ENCODE data around the gene FOSL1. TPM values are rescaled to one million over a fixed set of nuclear protein-coding genes. Genes with fewer than 3 reads are reported as not detected.

Gene FOSL1
- total RNA-seq, 1 experiment from 2014 or later, result 20.5 TPM

DNA sequence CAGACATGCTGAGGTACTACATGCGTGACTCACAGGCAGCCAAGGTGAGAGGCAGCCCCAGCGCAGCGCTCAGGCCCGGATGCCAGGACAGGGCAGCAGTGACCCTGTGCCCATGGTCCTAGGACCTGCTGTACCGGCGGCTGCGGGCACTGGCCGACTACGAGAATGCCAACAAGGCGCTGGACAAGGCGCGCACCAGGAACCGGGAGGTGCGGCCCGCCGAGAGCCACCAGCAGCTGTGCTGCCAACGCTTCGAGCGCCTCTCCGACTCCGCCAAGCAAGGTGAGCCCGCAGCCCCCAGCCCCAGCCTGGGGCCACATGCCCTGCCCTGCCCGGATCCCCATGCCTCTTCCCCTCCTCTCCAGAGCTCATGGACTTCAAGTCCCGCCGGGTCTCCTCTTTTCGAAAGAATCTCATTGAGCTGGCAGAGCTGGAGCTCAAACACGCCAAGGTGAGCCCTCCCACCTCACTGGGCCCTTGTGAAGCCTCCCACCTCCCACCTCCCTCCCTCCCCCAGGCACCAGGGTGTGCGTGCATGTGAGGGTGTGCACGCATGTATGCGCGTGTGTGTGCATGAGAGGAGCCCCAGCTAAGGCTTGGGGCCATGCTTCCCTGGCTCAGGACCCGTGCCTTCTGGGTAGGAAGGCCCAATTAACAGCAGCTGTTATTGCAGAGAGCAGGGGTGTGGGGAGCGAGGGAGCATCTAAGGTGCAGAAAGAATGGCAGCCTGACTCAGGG lies 47.5 kb downstream of the FOSL1 start:
- peaks cover 24% of the 10 kb centered on the region for H3K4me1 Mint-ChIP-seq
- ChIA-PET POLR2A (interaction anchor here (0.5 to 3.5 kb wide), 9 partner anchors 8 to 200 kb away, joined by 3 to 38 read pairs (median 4); partner anchors contain the start of genes FIBP, MUS81, RNASEH2C and SNX32), CTCF (interaction anchor here (0.9 to 6.3 kb wide), 20 partner anchors 8 to 214 kb away, joined by 3 to 134 read pairs (median 4); partner anchors contain the start of genes AP5B1, CCDC85B, CST6 and FIBP)
- no peak overlapping the region for H3K27ac Mint-ChIP-seq
- H3K4me3 Mint-ChIP-seq, result no peak overlapping the region
- peaks cover 53% of the 10 kb centered on the region for H3K36me3 Mint-ChIP-seq
- no peak for ATAC-seq
- peaks cover 8% of the 10 kb centered on the region for H3K27me3 Mint-ChIP-seq (ENCODE audit: low read depth)
- H3K9me3 Mint-ChIP-seq, result peaks cover 6% of the 10 kb centered on the region; the same call in 1 of the 2 replicates
- DNase-seq (ENCODE audit: low spot score), result no peak
- TF ChIP-seq, protein P1, sequence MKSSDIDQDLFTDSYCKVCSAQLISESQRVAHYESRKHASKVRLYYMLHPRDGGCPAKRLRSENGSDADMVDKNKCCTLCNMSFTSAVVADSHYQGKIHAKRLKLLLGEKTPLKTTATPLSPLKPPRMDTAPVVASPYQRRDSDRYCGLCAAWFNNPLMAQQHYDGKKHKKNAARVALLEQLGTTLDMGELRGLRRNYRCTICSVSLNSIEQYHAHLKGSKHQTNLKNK (CRISPR knock-in tag; IDR thresholded peaks at IDR 0.05), result no peak
- TF ChIP-seq NFE2L1 (CRISPR knock-in tag; IDR thresholded peaks at IDR 0.05), result no peak
- no peak for TF ChIP-seq CREM (CRISPR knock-in tag; IDR thresholded peaks at IDR 0.05)
- TF ChIP-seq RELA (CRISPR knock-in tag; IDR thresholded peaks at IDR 0.05; ENCODE audit: borderline replicate concordance), result 0 out of 2 replicates have a peak, but pooled peaks have one; percentile 25
- TF ChIP-seq, protein P2, sequence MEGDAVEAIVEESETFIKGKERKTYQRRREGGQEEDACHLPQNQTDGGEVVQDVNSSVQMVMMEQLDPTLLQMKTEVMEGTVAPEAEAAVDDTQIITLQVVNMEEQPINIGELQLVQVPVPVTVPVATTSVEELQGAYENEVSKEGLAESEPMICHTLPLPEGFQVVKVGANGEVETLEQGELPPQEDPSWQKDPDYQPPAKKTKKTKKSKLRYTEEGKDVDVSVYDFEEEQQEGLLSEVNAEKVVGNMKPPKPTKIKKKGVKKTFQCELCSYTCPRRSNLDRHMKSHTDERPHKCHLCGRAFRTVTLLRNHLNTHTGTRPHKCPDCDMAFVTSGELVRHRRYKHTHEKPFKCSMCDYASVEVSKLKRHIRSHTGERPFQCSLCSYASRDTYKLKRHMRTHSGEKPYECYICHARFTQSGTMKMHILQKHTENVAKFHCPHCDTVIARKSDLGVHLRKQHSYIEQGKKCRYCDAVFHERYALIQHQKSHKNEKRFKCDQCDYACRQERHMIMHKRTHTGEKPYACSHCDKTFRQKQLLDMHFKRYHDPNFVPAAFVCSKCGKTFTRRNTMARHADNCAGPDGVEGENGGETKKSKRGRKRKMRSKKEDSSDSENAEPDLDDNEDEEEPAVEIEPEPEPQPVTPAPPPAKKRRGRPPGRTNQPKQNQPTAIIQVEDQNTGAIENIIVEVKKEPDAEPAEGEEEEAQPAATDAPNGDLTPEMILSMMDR (IDR thresholded peaks at IDR 0.05), result no peak
- no peak for TF ChIP-seq NFYB (CRISPR knock-in tag; conservative IDR thresholded peaks at IDR 0.05; ENCODE audit: low read depth)
- TF ChIP-seq, protein P3, sequence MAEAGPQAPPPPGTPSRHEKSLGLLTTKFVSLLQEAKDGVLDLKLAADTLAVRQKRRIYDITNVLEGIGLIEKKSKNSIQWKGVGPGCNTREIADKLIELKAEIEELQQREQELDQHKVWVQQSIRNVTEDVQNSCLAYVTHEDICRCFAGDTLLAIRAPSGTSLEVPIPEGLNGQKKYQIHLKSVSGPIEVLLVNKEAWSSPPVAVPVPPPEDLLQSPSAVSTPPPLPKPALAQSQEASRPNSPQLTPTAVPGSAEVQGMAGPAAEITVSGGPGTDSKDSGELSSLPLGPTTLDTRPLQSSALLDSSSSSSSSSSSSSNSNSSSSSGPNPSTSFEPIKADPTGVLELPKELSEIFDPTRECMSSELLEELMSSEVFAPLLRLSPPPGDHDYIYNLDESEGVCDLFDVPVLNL (CRISPR knock-in tag; IDR thresholded peaks at IDR 0.05; ENCODE audit: borderline replicate concordance, low read depth), result no peak
- no peak for TF ChIP-seq SOX15 (CRISPR knock-in tag; IDR thresholded peaks at IDR 0.05)
- TF ChIP-seq, protein P4, sequence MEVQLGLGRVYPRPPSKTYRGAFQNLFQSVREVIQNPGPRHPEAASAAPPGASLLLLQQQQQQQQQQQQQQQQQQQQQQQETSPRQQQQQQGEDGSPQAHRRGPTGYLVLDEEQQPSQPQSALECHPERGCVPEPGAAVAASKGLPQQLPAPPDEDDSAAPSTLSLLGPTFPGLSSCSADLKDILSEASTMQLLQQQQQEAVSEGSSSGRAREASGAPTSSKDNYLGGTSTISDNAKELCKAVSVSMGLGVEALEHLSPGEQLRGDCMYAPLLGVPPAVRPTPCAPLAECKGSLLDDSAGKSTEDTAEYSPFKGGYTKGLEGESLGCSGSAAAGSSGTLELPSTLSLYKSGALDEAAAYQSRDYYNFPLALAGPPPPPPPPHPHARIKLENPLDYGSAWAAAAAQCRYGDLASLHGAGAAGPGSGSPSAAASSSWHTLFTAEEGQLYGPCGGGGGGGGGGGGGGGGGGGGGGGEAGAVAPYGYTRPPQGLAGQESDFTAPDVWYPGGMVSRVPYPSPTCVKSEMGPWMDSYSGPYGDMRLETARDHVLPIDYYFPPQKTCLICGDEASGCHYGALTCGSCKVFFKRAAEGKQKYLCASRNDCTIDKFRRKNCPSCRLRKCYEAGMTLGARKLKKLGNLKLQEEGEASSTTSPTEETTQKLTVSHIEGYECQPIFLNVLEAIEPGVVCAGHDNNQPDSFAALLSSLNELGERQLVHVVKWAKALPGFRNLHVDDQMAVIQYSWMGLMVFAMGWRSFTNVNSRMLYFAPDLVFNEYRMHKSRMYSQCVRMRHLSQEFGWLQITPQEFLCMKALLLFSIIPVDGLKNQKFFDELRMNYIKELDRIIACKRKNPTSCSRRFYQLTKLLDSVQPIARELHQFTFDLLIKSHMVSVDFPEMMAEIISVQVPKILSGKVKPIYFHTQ (CRISPR knock-in tag; IDR thresholded peaks at IDR 0.05), result 0 out of 2 replicates have a peak, but pooled peaks have one; percentile 30
- no peak for TF ChIP-seq RORB (CRISPR knock-in tag; IDR thresholded peaks at IDR 0.05)
- TF ChIP-seq ELF4 (CRISPR knock-in tag; IDR thresholded peaks at IDR 0.05; ENCODE audit: low read depth), result no peak
- TF ChIP-seq PRRX2 (CRISPR knock-in tag; IDR thresholded peaks at IDR 0.05), result peak; percentile 47; the same call in 1 of the 2 replicates
- TF ChIP-seq, protein P5, sequence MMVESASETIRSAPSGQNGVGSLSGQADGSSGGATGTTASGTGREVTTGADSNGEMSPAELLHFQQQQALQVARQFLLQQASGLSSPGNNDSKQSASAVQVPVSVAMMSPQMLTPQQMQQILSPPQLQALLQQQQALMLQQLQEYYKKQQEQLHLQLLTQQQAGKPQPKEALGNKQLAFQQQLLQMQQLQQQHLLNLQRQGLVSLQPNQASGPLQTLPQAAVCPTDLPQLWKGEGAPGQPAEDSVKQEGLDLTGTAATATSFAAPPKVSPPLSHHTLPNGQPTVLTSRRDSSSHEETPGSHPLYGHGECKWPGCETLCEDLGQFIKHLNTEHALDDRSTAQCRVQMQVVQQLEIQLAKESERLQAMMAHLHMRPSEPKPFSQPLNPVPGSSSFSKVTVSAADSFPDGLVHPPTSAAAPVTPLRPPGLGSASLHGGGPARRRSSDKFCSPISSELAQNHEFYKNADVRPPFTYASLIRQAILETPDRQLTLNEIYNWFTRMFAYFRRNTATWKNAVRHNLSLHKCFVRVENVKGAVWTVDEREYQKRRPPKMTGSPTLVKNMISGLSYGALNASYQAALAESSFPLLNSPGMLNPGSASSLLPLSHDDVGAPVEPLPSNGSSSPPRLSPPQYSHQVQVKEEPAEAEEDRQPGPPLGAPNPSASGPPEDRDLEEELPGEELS (CRISPR knock-in tag; IDR thresholded peaks at IDR 0.05), result no peak
- no peak for TF ChIP-seq FOXK1 (CRISPR knock-in tag; IDR thresholded peaks at IDR 0.05)
- TF ChIP-seq TP53 (CRISPR knock-in tag; IDR thresholded peaks at IDR 0.05), result no peak
- TF ChIP-seq, protein P6, sequence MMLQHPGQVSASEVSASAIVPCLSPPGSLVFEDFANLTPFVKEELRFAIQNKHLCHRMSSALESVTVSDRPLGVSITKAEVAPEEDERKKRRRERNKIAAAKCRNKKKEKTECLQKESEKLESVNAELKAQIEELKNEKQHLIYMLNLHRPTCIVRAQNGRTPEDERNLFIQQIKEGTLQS (CRISPR knock-in tag; conservative IDR thresholded peaks at IDR 0.05), result no peak
- TF ChIP-seq, protein P7, sequence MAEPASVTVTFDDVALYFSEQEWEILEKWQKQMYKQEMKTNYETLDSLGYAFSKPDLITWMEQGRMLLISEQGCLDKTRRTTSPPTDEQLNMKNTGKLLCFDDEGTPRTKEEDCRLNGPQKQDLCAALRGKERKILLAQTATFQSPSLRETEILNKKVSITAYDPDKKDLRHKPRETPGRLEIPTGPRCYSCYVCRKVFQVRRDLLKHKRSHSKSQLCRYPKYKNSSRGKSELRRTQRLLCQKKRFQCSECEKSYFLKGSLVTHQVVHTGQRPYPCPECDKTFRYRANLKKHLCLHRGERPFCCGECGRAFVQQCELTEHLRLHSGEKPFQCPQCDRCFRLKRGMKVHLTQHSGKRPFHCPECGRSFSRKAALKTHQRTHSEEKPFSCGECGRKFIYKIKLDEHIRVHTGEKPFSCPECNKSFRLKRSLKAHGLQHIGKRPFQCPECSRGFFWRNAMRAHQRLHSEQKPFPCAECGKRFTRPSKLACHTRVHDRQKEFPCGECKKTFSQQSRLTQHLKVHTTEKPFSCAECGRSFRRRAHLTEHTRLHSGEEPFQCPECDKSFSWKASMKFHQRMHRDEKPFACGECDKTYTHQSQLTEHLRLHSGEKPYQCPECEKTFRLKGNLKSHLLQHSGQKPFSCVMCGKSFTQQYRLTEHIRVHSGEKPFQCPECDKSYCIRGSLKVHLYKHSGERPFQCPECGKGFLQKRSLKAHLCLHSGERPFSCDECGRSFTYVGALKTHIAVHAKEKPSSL (CRISPR knock-in tag; conservative IDR thresholded peaks at IDR 0.05), result 0 out of 2 replicates have a peak, but pooled peaks have one; percentile 23
- TF ChIP-seq, protein P8, sequence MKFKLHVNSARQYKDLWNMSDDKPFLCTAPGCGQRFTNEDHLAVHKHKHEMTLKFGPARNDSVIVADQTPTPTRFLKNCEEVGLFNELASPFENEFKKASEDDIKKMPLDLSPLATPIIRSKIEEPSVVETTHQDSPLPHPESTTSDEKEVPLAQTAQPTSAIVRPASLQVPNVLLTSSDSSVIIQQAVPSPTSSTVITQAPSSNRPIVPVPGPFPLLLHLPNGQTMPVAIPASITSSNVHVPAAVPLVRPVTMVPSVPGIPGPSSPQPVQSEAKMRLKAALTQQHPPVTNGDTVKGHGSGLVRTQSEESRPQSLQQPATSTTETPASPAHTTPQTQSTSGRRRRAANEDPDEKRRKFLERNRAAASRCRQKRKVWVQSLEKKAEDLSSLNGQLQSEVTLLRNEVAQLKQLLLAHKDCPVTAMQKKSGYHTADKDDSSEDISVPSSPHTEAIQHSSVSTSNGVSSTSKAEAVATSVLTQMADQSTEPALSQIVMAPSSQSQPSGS (CRISPR knock-in tag; IDR thresholded peaks at IDR 0.05; ENCODE audit: borderline replicate concordance, low read depth), result no peak
- peak; percentile 80 for TF ChIP-seq ZNF416 (CRISPR knock-in tag; IDR thresholded peaks at IDR 0.05)
- no peak for TF ChIP-seq ETV6 (CRISPR knock-in tag; IDR thresholded peaks at IDR 0.05)
- TF ChIP-seq, protein P9, sequence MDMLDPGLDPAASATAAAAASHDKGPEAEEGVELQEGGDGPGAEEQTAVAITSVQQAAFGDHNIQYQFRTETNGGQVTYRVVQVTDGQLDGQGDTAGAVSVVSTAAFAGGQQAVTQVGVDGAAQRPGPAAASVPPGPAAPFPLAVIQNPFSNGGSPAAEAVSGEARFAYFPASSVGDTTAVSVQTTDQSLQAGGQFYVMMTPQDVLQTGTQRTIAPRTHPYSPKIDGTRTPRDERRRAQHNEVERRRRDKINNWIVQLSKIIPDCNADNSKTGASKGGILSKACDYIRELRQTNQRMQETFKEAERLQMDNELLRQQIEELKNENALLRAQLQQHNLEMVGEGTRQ (CRISPR knock-in tag; IDR thresholded peaks at IDR 0.05), result no peak
- TF ChIP-seq, protein P10, sequence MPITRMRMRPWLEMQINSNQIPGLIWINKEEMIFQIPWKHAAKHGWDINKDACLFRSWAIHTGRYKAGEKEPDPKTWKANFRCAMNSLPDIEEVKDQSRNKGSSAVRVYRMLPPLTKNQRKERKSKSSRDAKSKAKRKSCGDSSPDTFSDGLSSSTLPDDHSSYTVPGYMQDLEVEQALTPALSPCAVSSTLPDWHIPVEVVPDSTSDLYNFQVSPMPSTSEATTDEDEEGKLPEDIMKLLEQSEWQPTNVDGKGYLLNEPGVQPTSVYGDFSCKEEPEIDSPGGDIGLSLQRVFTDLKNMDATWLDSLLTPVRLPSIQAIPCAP (CRISPR knock-in tag; IDR thresholded peaks at IDR 0.05), result no peak
- no peak for TF ChIP-seq CREB1 (CRISPR knock-in tag; IDR thresholded peaks at IDR 0.05)
